ENCODE results near the gene TXNDC8.

The TXNDC8 gene

DNA sequence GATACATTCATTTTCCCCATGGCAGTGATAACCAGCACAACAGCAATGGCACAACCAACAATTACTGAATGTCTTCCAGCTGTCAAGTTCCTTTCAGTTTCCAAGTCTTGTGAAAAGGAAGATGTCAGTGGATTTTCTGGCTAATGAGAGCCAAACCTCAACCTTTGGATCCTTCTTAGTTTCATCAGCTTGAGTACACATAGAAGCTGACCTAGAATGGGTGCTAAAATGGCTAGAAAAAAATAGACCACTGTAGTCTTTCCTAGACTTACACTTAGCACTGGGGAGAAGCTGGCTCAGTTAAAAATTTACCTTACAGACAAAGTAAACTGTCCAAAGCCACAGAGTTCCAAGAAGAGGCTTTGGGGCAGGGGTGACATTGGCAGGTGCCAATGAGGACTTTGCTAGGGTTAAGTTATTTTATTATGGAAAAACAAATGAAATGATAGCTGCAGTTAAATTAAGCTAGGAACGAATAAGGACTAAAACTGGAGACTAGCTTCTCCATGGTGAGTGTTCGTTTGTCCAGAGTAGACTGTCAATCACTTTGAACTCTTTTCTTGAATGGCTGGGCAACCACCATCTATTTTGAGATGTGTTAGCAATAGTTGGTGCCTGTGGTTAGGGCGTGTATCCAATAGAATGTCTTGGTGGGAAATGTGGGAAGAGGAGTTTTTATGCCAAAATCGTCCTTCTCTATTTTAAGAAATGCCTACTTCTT, 55.5 kb downstream of the TXNDC8 start:
- no peak for DNase-seq (ENCODE audit: low read depth in 2 of 3, low spot score in 1 of 3)

GRCh38 chr9:110278080-110278707, 59.5 kb downstream of the TXNDC8 start:
- no peak for DNase-seq (ENCODE audit: low read depth in 2 of 3, low spot score in 1 of 3)

DNA sequence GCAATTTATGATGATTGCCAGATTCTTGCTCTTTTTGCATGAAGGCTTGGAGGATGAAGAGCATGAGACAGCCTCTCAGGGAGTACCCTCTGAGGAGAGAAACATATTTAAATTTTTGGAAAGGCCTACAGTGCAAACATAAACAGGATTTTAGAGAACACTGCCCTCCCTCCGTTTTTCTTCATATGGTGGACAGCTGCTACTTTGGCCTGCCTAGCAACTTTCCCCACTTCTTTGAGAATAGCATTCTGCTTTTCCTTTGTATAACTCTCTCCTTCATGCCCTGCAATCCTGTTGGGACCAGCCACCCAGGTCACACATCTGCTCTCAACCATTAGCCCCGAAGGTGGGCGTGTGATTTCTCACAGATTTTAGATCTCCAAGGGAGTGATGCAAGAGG, 60.9 kb downstream of the TXNDC8 start:
- DNase-seq (ENCODE audit: low read depth in 2 of 3, low spot score in 1 of 3): no peak

DNA sequence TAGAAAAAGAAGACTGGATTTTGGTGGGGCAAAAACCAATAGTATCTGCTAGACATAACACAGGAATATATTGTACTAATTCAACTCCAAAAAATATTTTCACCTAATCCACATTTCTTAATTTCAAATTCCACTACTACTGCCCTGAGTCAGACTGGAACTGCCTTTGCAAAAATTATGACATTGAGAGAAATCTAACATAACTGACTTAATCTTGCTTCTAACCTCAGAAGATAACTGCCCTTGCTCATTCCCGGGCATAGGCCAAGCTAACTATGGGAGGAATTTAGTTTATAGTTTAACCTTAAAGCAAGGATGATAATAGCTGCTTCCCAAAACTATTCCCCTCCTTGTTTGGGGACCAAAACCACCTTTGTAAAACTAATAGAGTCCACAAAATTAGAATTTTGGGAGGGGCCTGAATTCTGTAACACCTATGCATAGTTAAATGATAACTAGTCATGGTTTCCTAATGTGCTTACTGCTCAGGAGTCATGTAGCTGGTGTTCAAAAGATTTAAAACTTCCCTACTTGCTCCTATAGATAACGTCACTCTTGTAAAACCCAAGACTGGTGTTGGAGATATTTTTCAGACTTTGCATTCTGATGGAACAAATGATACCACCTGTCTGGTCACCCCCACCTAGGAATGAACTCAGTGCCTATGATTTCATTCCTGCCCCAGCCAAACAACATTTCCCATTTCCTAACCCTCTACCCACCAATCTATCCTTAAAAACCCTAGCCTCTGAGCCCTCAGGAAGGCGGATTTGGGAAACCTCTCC, 67.3 kb downstream of the TXNDC8 start:
- no peak for DNase-seq (ENCODE audit: low read depth in 2 of 3, low spot score in 1 of 3)

- no peak for DNase-seq (ENCODE audit: low read depth in 2 of 3, low spot score in 1 of 3)
Measured at GRCh38 chr9:110266795-110267194, 70.9 kb downstream of the TXNDC8 start.

GRCh38 chr9:110261632-110262031, 76.0 kb downstream of the TXNDC8 start:
- no peak for DNase-seq (ENCODE audit: low read depth in 2 of 3, low spot score in 1 of 3)

DNA sequence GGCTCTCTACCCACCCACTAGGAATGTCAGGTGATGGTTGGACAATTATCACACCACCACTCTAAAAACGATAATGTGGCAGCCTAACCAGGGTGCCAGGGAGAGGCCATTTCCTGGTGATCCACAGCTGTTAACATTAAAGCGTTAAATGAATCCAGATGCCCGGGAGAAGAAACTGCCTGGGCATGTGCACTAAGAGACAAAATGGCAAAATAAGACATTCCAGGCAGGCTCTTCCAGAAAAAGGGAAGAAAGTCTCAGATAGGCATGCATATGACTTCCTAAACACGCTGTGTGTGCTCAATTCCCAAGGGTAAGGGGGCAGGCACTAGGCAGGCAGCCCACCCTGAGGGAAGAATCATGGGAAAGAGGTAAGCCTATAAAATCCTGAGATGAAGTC, 76.8 kb downstream of the TXNDC8 start:
- no peak for DNase-seq (ENCODE audit: low read depth in 2 of 3, low spot score in 1 of 3)

DNA sequence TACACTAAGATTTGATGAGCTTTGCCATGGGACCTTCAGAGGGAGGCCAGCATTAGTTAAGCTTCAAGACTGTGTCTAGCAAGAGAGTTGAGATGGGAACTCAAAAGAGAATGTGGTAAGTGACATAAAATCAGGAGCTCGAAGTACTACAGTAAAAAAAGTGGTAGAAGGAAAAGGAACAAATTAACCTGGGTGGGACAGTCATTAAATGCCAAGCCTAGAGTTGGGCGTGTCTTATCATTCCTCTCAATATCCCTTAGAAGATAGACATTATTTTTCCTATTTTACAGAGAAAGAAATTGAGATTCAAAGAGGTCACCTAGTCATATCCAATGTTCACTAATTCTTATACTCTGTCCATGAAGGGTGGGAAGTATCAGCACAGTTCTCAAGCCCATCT, 78.1 kb downstream of the TXNDC8 start:
- no peak for DNase-seq (ENCODE audit: low read depth in 2 of 3, low spot score in 1 of 3)

- no peak for DNase-seq (ENCODE audit: low read depth in 2 of 3, low spot score in 1 of 3)
Measured at GRCh38 chr9:110258690-110259091, 79.0 kb downstream of the TXNDC8 start.

- no peak for DNase-seq (ENCODE audit: low read depth in 2 of 3, low spot score in 1 of 3)
Measured at GRCh38 chr9:110257956-110258355, 79.7 kb downstream of the TXNDC8 start.

DNA sequence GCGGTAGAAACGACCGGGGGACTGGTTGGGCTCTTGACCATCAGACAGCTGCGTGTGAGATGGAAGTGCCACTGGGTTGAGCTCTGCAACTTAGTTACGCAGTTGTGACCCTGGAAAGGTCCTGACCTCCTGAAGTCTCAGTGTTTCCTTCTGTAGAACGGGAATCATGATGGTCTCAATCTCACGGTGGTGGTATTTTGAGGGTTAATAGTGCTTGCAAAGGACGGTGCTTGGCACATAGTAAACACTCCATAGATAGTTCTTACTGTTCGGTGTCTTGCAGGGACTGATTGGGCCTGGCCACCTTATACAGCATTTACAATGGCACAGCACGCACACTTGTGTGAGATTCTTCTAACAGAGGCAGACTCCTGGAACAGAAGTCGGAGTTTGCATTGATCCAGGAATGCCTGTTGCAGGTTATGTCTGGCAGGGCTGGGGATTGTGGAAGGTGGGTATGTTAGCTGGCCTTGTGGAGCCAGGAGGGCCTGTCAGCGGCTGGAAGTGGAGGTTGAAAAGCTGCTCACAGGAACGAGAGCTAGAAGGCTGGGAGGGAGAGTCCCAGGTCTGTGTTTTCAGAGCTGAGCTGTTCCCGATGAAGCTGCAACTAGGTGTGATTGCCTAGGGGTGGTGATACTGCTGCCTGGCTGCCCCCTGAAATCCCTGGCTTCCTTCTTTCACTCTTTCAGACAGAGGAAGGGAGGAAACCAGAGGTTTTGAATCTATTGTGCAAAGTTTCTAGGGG, 80.4 kb downstream of the TXNDC8 start:
- peak in 1 of 3 donors; percentile 6 for DNase-seq (ENCODE audit: low read depth in 2 of 3, low spot score in 1 of 3)

DNA sequence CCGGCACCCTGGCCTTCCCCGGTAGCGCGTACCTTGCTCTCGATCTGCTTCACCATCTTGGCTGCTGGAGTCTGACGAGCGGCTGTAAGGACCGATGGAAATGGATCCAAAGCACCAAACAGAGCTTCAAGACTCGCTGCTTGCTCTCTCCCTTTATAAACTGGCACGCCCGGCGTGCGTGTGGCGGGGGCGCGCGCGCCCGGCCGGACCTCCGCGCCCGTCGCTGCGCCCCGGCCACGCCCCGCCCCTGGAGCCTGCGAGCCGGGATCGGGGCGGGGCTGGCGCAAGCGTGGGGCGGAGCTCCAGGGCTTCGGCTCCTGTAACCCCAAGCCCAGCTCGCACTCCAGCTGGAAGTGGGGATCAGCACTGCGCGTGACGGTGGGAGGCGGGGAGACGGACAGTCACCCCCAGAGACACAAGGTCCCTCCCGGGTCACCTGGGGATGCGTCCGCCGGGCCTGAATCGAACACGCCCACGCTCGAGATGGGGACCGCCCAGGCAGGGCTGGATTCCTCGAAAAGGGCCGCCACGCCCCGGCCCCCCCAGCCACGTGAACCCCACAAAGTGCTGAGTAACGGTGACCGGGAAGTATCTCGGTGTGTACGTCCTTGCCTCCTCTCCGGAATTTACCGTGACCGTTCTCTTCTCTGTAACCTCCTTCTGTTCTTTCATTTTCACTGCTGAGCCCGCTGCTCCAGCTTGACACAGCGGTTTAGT, 81.1 kb downstream of the TXNDC8 start, which contains the start of gene TXN:
Gene TXN (minus strand): TSS at position 128 of the 717 bp plus-strand sequence. CDS start 72 bp downstream, at position 56.
- DNase-seq (ENCODE audit: low read depth in 2 of 3, low spot score in 1 of 3): peak; percentile 79 to 88 (median 79)

DNA sequence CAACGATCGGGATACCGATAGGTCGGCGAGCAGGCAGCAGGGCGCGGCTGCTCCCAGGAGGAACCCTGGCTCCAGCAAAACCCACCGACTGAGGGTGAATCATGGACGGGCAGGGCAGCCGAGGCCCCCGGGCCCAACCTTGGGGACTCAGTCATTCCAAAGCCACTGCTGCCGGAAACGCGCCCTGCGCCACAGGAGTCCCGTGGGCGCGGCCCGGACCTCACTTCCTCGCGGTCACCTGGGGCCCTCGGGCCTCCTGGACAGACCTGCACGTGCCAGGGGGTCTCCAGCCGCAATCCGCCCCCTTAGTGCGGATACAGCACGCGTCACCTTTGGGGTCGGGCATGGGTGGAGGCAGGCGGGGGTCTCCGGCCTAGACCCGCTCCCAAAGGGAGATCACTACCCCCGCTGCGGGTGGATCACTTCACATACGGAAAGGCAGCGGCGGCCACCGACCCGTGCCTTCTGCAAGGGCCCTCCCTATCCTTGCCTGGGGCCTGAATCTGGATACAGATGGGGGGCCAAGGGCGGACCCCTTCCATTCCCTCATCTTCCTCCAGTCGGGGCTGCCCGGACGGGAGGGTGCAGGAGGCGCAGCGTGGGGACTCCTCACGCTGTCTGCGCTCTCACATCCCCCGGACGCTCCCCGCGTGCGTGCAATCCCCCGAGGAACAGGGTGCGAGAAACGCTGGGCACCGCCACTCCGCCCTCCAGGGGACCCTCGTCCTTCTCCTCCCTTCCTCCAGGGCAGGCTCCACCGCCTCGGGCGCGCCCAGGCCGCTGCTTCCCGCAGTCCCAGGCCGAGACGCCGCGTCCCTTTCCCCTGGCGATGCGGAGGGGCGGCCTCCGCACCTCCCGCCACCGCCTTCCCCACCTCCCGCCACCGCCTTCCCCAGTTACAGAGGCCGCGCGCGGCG, 81.9 kb downstream of the TXNDC8 start:
- peak; percentile 41 to 59 (median 45) for DNase-seq (ENCODE audit: low read depth in 2 of 3, low spot score in 1 of 3)

DNA sequence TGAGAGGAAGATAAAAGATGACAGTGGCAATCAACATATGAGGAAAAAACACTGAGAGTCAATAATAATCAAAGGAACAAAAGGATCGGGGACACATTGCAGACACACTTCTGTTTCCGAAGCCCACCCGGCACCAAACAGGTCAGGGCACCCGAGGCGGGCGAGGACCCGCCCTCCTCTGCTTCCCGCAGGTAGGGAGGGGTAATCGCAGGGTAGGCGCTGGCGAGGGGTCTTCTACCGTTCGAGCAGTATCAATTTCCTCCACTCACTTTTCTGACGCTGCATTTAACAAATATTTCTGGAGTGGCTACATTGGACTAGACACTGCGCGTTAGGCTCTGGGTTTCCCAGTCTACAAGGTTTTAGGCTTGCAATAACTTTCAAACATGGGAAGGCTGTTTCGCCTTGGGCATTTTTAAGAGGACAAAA, 82.6 kb downstream of the TXNDC8 start:
- DNase-seq (ENCODE audit: low read depth in 2 of 3, low spot score in 1 of 3): no peak

DNA sequence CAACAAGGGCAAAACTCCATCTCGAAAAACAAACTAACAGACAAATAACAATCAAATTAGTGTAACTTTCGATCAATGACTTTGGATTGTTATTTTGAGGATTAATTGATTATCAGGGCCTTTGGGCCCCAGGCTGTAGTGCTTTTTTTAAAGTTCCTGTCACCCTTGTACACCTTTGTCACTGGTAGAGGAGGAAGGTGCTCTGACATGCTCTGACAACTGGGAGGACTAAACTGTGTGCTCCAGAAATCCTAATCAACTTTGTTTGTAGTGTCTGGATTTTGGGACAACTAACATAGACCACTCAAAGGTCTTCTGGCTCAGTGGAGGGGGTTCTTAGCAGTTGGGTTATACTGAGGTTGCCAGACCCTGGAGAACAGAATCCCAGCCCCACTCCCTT, 83.2 kb downstream of the TXNDC8 start:
- no peak for DNase-seq (ENCODE audit: low read depth in 2 of 3, low spot score in 1 of 3)

All from stimulated activated CD4-positive, alpha-beta T cell treated with anti-CD3 and anti-CD28 coated beads, Interleukin-12 subunit alpha, Interleukin-12 subunit beta, amount 100 ng/mL, for 48 hours (primary cell).